ENCODE results near the gene SLC26A1. TPM values are rescaled to one million over a fixed set of nuclear protein-coding genes. Genes with fewer than 3 reads are reported as not detected.
A peak's percentile ranks its signal among the peaks of the same experiment; 100 is the strongest.

SLC26A1 gene
- total RNA-seq, 1 donor from 2014 or later: 2.9 TPM

DNA sequence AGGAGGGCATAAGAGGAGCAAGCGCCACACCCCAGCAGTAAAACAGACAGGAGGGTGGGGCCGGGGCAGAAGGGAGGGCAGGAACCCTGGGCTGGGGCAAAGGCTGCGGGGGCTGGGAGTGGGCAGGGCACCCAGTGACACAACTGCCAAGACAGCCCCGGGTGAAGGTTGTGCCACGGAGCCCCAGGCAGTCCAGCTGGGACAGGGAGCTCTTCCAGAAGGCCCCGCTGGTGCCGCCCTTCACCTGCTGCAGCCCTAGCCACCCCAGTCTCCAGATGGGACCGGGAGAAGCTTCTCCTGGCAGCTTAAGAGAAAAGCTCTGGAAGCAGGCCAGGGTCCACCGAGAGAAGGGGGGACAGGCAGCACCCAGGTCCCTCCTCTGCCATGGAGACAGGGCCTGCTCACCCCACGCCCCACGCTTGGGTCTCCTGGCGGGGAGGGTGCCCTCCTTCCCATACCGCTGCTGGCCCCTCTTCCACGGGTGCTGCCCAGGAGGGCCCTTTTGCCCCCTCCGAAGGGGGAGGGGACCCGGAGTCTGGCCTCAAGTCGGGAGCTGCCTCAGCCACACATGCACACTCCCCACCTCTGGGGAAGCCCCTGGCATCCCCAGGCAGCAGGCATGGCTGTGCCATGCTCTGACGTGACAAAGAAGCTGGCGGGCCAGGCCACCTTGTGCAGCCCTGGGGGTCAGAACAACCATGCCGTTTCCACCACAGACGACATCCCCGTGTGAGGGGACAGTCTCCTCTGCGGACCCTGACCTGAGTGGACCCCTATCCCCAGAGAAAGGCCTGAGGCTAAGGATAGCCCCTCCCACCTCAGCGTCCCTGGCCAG is 21.3 kb downstream of the SLC26A1 start:
- H3K4me1 ChIP-seq: peaks cover 43% of the 10 kb centered on the region
- no peak overlapping the region for H3K27ac ChIP-seq
- intact Hi-C loops (cut with DNase I): no loop called here

DNA sequence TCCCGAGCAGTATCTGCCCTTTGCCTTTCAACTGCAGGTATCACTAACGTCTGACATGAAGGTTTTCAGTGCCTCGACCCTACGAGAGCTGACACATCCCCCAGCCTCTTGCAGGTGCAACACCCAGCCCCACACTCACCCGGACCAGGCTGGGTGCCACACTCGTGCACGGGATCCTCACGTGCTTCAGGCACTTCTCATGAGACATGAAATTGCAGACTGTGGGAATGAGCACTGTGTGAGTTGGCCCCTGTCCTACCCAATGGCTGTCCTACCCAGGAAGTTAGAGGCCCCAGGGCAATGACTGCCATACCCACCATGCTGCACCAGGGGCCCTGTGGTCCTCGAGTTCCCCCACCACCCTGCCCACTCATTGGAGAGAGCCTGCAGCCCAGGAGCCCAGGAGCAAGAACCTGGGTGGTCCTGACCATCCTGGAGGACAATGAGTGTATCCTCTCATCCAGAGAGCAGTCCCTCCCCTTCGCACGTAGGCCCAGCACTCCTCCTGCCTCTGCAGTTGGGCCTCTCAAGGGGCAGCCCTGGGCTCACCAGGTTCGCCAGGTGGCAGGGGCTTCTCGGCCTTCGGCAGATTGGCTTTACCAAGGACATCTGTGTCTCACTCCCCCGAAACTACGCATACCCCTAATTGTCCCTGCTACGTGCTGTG is 22.2 kb downstream of the SLC26A1 start:
- H3K27ac ChIP-seq: no peak overlapping the region
- intact Hi-C loops (cut with DNase I): no loop called here
- no peak overlapping the region for H3K4me3 ChIP-seq
- no peaks in the 10 kb centered on the region for H3K9me3 ChIP-seq
- H3K4me1 ChIP-seq: peaks cover 43% of the 10 kb centered on the region
- no peak for DNase-seq (ENCODE audit: extremely low spot score in 2 of 2)
- no peaks in the 10 kb centered on the region for H3K36me3 ChIP-seq
- H3K27me3 ChIP-seq: no peaks in the 10 kb centered on the region
- TF ChIP-seq POLR2A (IDR thresholded peaks at IDR 0.05) (no peak), POLR2AphosphoS5 (IDR thresholded peaks at IDR 0.05; ENCODE audit: insufficient read depth in 1 of 2, low read depth in 1 of 2) (no peak)
- TF ChIP-seq, protein P1, sequence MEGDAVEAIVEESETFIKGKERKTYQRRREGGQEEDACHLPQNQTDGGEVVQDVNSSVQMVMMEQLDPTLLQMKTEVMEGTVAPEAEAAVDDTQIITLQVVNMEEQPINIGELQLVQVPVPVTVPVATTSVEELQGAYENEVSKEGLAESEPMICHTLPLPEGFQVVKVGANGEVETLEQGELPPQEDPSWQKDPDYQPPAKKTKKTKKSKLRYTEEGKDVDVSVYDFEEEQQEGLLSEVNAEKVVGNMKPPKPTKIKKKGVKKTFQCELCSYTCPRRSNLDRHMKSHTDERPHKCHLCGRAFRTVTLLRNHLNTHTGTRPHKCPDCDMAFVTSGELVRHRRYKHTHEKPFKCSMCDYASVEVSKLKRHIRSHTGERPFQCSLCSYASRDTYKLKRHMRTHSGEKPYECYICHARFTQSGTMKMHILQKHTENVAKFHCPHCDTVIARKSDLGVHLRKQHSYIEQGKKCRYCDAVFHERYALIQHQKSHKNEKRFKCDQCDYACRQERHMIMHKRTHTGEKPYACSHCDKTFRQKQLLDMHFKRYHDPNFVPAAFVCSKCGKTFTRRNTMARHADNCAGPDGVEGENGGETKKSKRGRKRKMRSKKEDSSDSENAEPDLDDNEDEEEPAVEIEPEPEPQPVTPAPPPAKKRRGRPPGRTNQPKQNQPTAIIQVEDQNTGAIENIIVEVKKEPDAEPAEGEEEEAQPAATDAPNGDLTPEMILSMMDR (IDR thresholded peaks at IDR 0.05): no peak

More for the DNA sequence above, 21.3 kb downstream of the SLC26A1 start:
- H3K9me3 ChIP-seq: no peaks in the 10 kb centered on the region
- DNase-seq (ENCODE audit: extremely low spot score in 2 of 2): no peak
- peak overlapping the region; percentile 77 to 86 for H3K4me3 ChIP-seq
- H3K27me3 ChIP-seq: no peaks in the 10 kb centered on the region
- no peak for TF ChIP-seq POLR2A (IDR thresholded peaks at IDR 0.05)
- H3K36me3 ChIP-seq: no peaks in the 10 kb centered on the region

DNA sequence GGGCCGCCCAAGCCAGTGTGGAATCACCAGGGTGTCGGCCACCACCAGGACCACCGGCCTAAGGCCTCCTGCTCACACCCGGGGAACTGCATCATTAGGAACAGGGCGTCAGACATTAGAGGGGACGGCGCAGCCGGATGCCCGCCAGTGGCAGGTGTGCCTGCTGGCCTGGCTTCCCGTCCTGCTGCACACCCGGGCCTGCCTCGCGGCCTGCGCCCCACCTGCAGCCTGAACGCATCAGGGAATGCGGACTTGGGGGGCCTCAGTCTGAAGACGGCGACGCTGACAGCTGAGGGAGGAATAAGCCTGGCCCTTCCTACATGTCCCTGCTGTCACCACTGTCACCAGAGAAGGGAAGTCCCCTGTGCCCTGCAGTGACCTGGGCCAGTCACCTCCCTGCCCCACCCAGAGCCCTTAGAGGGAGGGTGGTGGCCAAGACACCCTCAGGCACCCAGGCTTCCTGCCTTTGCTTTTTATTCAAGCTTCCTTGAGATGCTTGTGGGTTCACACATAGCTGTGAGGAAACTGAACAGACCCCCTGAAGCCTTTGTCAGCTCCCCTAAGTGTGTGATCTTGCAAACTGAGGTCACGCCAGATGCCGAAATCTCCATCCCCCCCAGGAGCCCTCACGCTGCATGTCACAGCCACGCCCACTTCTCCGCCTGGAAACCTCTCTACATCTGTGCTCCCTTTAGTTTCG is 23.0 kb downstream of the SLC26A1 start:
- Histone ChIP-seq H3K4me1 (peaks cover 43% of the 10 kb centered on the region), H3K27ac (no peak overlapping the region), H3K36me3 (peaks cover 0 to 5% of the 10 kb centered on the region in 2 donors), H3K9me3 (no peaks in the 10 kb centered on the region), H3K4me3 (no peak overlapping the region), H3K27me3 (no peaks in the 10 kb centered on the region)
- intact Hi-C loops (cut with DNase I): no loop called here
- TF ChIP-seq POLR2AphosphoS5 (IDR thresholded peaks at IDR 0.05; ENCODE audit: insufficient read depth in 1 of 2, low read depth in 1 of 2) (no peak), POLR2A (IDR thresholded peaks at IDR 0.05) (no peak)
- DNase-seq (ENCODE audit: extremely low spot score in 2 of 2): no peak

DNA sequence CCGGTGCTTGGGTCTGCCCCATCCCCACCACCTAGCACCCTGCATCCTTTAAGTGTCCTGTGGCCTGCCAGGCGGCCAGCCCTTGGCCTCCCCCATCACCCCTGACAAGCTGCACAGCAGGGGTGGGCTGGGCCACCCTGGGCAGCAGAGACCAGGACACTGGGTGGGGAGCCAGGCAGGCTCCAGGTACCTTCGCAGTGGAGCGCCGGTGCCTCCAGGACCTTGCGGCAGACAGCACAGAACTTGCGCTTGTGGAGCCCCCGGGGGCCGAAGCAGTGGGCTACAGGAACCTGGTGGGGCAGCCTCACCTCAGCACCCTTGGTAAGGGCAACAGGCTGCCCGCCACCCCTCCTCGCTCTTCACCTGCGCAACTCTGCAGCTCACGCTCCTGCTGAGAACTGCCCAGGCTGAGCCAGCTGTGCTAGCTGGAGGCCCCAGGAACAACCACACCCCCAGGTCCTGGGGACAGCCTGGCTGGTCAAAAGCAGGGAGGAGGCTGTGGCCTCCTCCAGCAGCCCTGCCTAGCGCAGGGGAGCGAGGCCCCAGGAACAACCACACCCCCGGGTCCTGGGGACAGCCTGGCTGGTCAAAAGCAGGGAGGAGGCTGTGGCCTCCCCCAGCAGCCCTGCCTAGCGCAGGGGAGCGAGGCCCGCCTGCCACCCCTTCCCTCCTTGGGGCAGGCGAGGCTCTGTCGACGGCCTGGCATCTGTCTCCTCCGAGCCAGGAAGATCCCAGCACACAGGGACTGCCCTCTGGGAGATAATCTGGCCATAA is 24.4 kb downstream of the SLC26A1 start:
- H3K4me1 ChIP-seq: peaks cover 39% of the 10 kb centered on the region
- TF ChIP-seq, protein P1 (IDR thresholded peaks at IDR 0.05): no peak

DNA sequence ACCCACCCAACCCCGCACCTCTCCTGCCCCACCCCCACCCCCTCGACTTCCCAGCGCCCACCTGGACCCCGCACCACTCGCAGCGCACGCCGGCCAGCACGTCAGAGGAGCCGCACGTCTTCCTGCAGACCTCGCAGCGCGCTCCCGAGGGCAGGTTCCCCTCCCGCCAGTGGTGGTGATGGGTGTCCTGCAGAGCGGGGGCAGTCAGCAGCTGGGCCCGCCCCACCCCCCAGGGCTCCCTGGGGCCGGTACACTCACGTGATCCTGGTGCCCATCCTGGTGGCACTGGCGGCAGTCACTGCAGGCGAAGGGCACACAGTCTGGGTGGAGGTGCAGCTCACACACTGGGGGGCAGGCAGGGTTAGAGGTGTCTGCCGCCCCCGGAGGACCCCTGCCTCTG is 25.0 kb downstream of the SLC26A1 start:
- no peak overlapping the region for H3K27ac ChIP-seq
- intact Hi-C loops (cut with DNase I): no loop called here
- H3K4me3 ChIP-seq: no peak overlapping the region

More for the DNA sequence above, 24.4 kb downstream of the SLC26A1 start:
- H3K27me3 ChIP-seq: no peaks in the 10 kb centered on the region
- intact Hi-C loops (cut with DNase I): no loop called here
- H3K27ac ChIP-seq: no peak overlapping the region
- no peak for DNase-seq (ENCODE audit: extremely low spot score in 2 of 2)
- peaks cover 0 to 8% of the 10 kb centered on the region in 2 donors for H3K36me3 ChIP-seq
- no peak overlapping the region for H3K4me3 ChIP-seq
- H3K9me3 ChIP-seq: no peaks in the 10 kb centered on the region

More for the DNA sequence above, 25.0 kb downstream of the SLC26A1 start:
- no peaks in the 10 kb centered on the region for H3K9me3 ChIP-seq
- H3K36me3 ChIP-seq: peaks cover 0 to 8% of the 10 kb centered on the region in 2 donors
- TF ChIP-seq POLR2A (IDR thresholded peaks at IDR 0.05) (no peak), POLR2AphosphoS5 (IDR thresholded peaks at IDR 0.05; ENCODE audit: insufficient read depth in 1 of 2, low read depth in 1 of 2) (no peak)
- TF ChIP-seq, protein P1 (IDR thresholded peaks at IDR 0.05): no peak
- H3K4me1 ChIP-seq: peaks cover 39% of the 10 kb centered on the region
- DNase-seq (ENCODE audit: extremely low spot score in 2 of 2): no peak
- H3K27me3 ChIP-seq: no peaks in the 10 kb centered on the region
